GM23338 (cell line): ENCODE measurements around the gene ALKBH8. TPM values are rescaled to one million over a fixed set of nuclear protein-coding genes. Genes with fewer than 3 reads are reported as not detected.

ENCODE experiments used
- ATAC-seq: fragments of 200-7000 bp; cut with Tn5 transposase; 3 replicates; pipeline ENCODE4 v1.9.1; 2020
- DNase-seq: peaks from one replicate; pipeline ENCODE4 v3.0.0-alpha.2; 2015; ENCODE audit warnings: low spot score
- H2AFZ ChIP-seq: fragments of 200-600 bp; sonication (generic); 2 replicates; pipeline ENCODE4 v1.8.0; 2016; ENCODE audit warnings: antibody characterized with exemption, mild to moderate bottlenecking, moderate library complexity
- H3F3A ChIP-seq: fragments of 200-600 bp; sonication (generic); replicated peaks from 2 replicates; pipeline ENCODE4 v1.8.0; 2017; ENCODE audit warnings: antibody characterized with exemption, mixed run types, low read depth
- H3K27ac ChIP-seq: fragments of 200-600 bp; sonication (generic); 2 replicates; pipeline ENCODE4 v1.6.1; 2016; ENCODE audit warnings: low read depth
- H3K27me3 ChIP-seq: fragments of 200-600 bp; sonication (generic); 2 replicates; pipeline ENCODE4 v1.8.0; 2016; ENCODE audit warnings: mild to moderate bottlenecking, mixed run types, moderate library complexity; ENCODE audit not compliant: insufficient read depth
- H3K36me3 ChIP-seq: fragments of 200-600 bp; sonication (generic); 2 replicates; pipeline ENCODE4 v1.8.0; 2016; ENCODE audit warnings: mild to moderate bottlenecking; ENCODE audit not compliant: insufficient read depth
- H3K4me1 ChIP-seq: fragments of 200-600 bp; sonication (generic); 2 replicates; pipeline ENCODE4 v1.8.0; 2016; ENCODE audit warnings: mild to moderate bottlenecking, moderate library complexity; ENCODE audit not compliant: insufficient read depth
- H3K4me2 ChIP-seq: fragments of 200-600 bp; sonication (generic); 2 replicates; pipeline ENCODE4 v1.7.1; 2017; ENCODE audit warnings: mixed run types
- H3K4me3 ChIP-seq: fragments of 200-600 bp; sonication (generic); 2 replicates; pipeline ENCODE4 v1.6.1; 2016; ENCODE audit warnings: mixed run types
- H3K79me2 ChIP-seq: fragments of 200-600 bp; sonication (generic); replicated peaks from 2 replicates; pipeline ENCODE4 v1.8.0; 2017; ENCODE audit warnings: mild to moderate bottlenecking; ENCODE audit not compliant: insufficient read depth
- H3K9me2 ChIP-seq: fragments of 200-600 bp; sonication (generic); 2 replicates; pipeline ENCODE4 v1.8.0; 2017; ENCODE audit not compliant: insufficient read depth
- H4K20me1 ChIP-seq: fragments of 200-600 bp; sonication (generic); replicated peaks from 2 replicates; pipeline ENCODE4 v1.8.0; 2017; ENCODE audit warnings: mild to moderate bottlenecking; ENCODE audit not compliant: insufficient read depth
- H3K27ac Mint-ChIP-seq: 2 replicates; pipeline ENCODE4 v1.8.0; 2020; ENCODE audit warnings: inconsistent platforms, mild to moderate bottlenecking, moderate library complexity, mixed read lengths
- H3K27me3 Mint-ChIP-seq: 3 replicates; pipeline ENCODE4 v1.8.0; 2022; ENCODE audit warnings: low read depth, mild to moderate bottlenecking, moderate library complexity, mixed read lengths, inconsistent platforms; ENCODE audit not compliant: insufficient read depth, poor library complexity
- H3K36me3 Mint-ChIP-seq: 3 replicates; pipeline ENCODE4 v1.8.0; 2021; ENCODE audit warnings: low read depth, mild to moderate bottlenecking, inconsistent platforms, moderate library complexity, mixed read lengths
- H3K4me1 Mint-ChIP-seq: 3 replicates; pipeline ENCODE4 v1.8.0; 2020; ENCODE audit warnings: mild to moderate bottlenecking, inconsistent platforms, mixed read lengths
- H3K4me3 Mint-ChIP-seq: 3 replicates; pipeline ENCODE4 v1.8.0; 2021; ENCODE audit warnings: moderate library complexity, mild to moderate bottlenecking, inconsistent platforms, mixed read lengths
- H3K9me3 Mint-ChIP-seq: 3 replicates; pipeline ENCODE4 v1.8.0; 2020; ENCODE audit warnings: moderate library complexity, mild to moderate bottlenecking, inconsistent platforms, mixed read lengths
- EZH2phosphoT487 ChIP-seq: fragments of 200-600 bp; sonication (generic); IDR thresholded peaks from one replicate; pipeline ENCODE4 v1.8.1; 2018; ENCODE audit warnings: antibody characterized with exemption; ENCODE audit not compliant: unreplicated experiment
- STAT1 ChIP-seq: IDR thresholded peaks from one replicate; pipeline ENCODE4 v1.6.1; 2016; ENCODE audit warnings: antibody characterized with exemption; ENCODE audit not compliant: unreplicated experiment
- ZNF114 ChIP-seq: fragments of 250-450 bp; sonication (Bioruptor Pico); IDR thresholded peaks from 2 replicates; pipeline ENCODE4 v1.5.0; 2020; ENCODE audit warnings: mild to moderate bottlenecking, moderate library complexity
- polyA plus RNA-seq: library from polyadenylated mRNA; unstranded; fragments of >200 nt; fragmentation: Nextera tagmentation; extraction: Ambion mirVana; gene quantifications from 2 replicates; pipeline ENCODE4 v1.2.1, GENCODE V29; 2016
- total RNA-seq: library from RNA; depleted of rRNA; stranded (reverse); fragments of >200 nt; shearing (Covaris generic); gene quantifications from 2 replicates; pipeline ENCODE4 v1.2.3, GENCODE V29; 2014
- TF ChIP-seq, protein P1 (sequence below): fragments of 250-450 bp; sonication (Bioruptor Pico); IDR thresholded peaks from 2 replicates; pipeline ENCODE4 v1.5.0; 2020; ENCODE audit warnings: mild to moderate bottlenecking, moderate library complexity
- TF ChIP-seq, protein P2 (sequence below): IDR thresholded peaks from 2 replicates; pipeline ENCODE4 v1.6.1; 2016; ENCODE audit warnings: antibody characterized with exemption

The ALKBH8 gene
- total and polyA plus RNA-seq, 2 experiments from 2014 or later: 8.9 to 14.2 TPM

DNA sequence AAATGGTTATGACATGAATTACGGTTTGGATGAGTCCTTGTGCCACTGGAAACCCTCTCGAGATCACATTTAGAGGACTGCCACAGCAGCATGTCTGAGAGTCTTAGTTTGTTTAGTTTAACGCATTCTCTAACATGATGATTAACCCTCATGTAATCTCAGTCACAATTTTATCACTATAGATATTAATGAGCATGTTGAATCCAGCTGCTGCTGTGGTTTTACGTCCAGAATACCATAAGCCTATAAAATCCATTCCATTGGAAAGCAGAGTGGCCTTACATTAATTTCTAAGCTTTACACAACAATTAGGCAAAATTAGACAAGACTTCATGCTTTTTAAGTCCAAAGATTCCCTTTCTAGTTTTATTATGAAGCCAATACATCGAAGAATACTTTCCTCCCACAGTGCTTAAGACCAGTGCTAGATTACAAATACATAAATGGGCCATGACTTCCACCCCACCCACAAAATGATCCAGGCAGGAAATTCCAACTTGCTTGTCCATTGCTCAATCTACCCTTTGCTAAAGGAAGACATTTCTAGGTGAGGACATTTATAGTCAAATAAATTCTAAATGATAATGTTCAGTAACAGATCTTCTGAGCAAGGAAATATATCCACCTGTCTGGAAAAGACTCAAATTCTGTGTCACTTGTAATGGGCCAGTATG, 21.9 kb upstream of the ALKBH8 start (continued):
- TF ChIP-seq, protein P1, sequence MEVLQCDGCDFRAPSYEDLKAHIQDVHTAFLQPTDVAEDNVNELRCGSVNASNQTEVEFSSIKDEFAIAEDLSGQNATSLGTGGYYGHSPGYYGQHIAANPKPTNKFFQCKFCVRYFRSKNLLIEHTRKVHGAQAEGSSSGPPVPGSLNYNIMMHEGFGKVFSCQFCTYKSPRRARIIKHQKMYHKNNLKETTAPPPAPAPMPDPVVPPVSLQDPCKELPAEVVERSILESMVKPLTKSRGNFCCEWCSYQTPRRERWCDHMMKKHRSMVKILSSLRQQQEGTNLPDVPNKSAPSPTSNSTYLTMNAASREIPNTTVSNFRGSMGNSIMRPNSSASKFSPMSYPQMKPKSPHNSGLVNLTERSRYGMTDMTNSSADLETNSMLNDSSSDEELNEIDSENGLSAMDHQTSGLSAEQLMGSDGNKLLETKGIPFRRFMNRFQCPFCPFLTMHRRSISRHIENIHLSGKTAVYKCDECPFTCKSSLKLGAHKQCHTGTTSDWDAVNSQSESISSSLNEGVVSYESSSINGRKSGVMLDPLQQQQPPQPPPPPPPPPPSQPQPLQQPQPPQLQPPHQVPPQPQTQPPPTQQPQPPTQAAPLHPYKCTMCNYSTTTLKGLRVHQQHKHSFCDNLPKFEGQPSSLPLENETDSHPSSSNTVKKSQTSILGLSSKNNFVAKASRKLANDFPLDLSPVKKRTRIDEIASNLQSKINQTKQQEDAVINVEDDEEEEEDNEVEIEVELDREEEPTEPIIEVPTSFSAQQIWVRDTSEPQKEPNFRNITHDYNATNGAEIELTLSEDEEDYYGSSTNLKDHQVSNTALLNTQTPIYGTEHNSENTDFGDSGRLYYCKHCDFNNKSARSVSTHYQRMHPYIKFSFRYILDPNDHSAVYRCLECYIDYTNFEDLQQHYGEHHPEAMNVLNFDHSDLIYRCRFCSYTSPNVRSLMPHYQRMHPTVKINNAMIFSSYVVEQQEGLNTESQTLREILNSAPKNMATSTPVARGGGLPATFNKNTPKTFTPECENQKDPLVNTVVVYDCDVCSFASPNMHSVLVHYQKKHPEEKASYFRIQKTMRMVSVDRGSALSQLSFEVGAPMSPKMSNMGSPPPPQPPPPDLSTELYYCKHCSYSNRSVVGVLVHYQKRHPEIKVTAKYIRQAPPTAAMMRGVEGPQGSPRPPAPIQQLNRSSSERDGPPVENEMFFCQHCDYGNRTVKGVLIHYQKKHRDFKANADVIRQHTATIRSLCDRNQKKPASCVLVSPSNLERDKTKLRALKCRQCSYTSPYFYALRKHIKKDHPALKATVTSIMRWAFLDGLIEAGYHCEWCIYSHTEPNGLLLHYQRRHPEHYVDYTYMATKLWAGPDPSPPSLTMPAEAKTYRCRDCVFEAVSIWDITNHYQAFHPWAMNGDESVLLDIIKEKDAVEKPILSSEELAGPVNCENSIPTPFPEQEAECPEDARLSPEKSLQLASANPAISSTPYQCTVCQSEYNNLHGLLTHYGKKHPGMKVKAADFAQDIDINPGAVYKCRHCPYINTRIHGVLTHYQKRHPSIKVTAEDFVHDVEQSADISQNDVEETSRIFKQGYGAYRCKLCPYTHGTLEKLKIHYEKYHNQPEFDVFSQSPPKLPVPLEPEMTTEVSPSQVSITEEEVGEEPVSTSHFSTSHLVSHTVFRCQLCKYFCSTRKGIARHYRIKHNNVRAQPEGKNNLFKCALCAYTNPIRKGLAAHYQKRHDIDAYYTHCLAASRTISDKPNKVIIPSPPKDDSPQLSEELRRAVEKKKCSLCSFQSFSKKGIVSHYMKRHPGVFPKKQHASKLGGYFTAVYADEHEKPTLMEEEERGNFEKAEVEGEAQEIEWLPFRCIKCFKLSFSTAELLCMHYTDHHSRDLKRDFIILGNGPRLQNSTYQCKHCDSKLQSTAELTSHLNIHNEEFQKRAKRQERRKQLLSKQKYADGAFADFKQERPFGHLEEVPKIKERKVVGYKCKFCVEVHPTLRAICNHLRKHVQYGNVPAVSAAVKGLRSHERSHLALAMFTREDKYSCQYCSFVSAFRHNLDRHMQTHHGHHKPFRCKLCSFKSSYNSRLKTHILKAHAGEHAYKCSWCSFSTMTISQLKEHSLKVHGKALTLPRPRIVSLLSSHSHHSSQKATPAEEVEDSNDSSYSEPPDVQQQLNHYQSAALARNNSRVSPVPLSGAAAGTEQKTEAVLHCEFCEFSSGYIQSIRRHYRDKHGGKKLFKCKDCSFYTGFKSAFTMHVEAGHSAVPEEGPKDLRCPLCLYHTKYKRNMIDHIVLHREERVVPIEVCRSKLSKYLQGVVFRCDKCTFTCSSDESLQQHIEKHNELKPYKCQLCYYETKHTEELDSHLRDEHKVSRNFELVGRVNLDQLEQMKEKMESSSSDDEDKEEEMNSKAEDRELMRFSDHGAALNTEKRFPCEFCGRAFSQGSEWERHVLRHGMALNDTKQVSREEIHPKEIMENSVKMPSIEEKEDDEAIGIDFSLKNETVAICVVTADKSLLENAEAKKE (CRISPR knock-in tag): no peak

DNA sequence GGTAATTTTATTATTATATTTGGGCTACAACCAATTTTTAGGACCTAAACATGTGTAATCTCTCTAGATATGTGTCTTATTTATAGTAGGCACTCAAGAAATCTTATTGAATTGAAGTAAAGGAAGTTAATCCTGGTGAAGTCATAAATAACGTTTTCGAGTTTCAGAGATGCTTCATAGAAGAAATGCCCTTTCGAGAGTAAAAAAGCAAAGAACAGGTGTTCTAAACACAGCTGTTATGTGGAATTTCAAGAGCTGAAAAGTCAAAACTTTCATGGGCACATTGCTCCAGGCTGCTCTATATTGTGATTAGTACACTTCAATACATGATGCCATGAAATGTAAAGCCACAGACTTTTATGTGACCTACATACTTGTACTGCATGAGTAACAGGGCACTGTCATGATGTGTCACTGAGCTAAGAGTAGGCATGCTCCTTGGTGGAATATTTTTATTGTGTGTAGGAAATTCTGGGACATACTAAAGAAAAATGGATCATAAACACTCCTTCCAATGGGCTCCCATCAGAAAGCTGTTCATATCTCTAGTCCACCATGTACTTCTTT, 18.2 kb upstream of the ALKBH8 start:
- no peaks in the 10 kb centered on the region for H3K9me2 ChIP-seq
- Mint-ChIP-seq H3K4me1 (peaks cover 10% of the 10 kb centered on the region), H3K27me3 (peaks cover 12% of the 10 kb centered on the region), H3K36me3 (no peaks in the 10 kb centered on the region; the same call in 2 of the 3 replicates), H3K4me3 (no peak overlapping the region), H3K9me3 (no peaks in the 10 kb centered on the region), H3K27ac (no peak overlapping the region)
- no peaks in the 10 kb centered on the region for H3K79me2 ChIP-seq
- H3K27me3 ChIP-seq: peaks cover 23% of the 10 kb centered on the region
- no peak overlapping the region for H3K4me3 ChIP-seq
- H2AFZ ChIP-seq: no peak overlapping the region
- no peak overlapping the region for H3K27ac ChIP-seq
- H4K20me1 ChIP-seq: no peaks in the 10 kb centered on the region
- no peak overlapping the region for H3K4me2 ChIP-seq
- H3K36me3 ChIP-seq: 0 out of 2 replicates have a peak, but pooled peaks cover 4% of the 10 kb centered on the region
- no peak for ATAC-seq
- no peaks in the 10 kb centered on the region for H3F3A ChIP-seq
- no peak for DNase-seq
- H3K4me1 ChIP-seq: peaks cover 11% of the 10 kb centered on the region; the same call in 1 of the 2 replicates
- TF ChIP-seq STAT1 (no peak), EZH2phosphoT487 (no peak), ZNF114 (CRISPR knock-in tag) (no peak)
- TF ChIP-seq, protein P1 (CRISPR knock-in tag): no peak
- TF ChIP-seq, protein P2, sequence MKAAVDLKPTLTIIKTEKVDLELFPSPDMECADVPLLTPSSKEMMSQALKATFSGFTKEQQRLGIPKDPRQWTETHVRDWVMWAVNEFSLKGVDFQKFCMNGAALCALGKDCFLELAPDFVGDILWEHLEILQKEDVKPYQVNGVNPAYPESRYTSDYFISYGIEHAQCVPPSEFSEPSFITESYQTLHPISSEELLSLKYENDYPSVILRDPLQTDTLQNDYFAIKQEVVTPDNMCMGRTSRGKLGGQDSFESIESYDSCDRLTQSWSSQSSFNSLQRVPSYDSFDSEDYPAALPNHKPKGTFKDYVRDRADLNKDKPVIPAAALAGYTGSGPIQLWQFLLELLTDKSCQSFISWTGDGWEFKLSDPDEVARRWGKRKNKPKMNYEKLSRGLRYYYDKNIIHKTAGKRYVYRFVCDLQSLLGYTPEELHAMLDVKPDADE: no peak
